GM18519 (cell line): Measurements from ENCODE around the gene CDC25B.
"Not testable (repeated sequence)": the region's sequence is repeated elsewhere in the genome, so short reads cannot be mapped to it uniquely, and the experiment has no call there.

Source experiments
- ATAC-seq: cut with Tn5 transposase; IDR thresholded peaks from one replicate; pipeline ENCODE4 v1.9.1; 2021; ENCODE audit warnings: mild to moderate bottlenecking, moderate library complexity; ENCODE audit not compliant: unreplicated experiment, low FRiP score

CDC25B gene

GRCh38 chr20:3820901-3821727 lies 25.0 kb downstream of the CDC25B start:
- no peak for ATAC-seq

DNA sequence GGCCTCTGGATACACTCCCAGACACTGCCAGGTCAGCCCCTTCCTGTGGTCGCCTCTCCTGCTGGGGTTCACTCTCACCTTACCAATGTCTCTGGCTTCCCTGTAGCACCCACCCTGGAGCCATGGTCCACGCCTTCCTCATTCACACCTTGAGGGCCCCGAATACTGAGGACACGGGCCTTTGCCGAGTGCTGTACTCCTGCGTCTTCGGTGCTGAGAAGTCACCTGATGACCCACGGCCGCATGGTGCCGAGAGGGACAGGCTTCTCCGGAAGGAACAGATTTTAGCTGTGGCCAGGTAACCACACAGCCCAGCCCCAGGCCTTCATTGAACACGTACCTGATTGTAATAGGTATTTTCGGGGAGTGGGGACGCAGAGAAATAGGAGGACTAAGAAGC lies 25.9 kb downstream of the CDC25B start:
- ATAC-seq: no peak

- no peak for ATAC-seq
These were observed 27.8 kb downstream of the CDC25B start for GRCh38 chr20:3823881-3824280.

GRCh38 chr20:3825526-3825925 lies 29.4 kb downstream of the CDC25B start:
- ATAC-seq: no peak

GRCh38 chr20:3826420-3826819 lies 30.3 kb downstream of the CDC25B start:
- ATAC-seq: no peak

DNA sequence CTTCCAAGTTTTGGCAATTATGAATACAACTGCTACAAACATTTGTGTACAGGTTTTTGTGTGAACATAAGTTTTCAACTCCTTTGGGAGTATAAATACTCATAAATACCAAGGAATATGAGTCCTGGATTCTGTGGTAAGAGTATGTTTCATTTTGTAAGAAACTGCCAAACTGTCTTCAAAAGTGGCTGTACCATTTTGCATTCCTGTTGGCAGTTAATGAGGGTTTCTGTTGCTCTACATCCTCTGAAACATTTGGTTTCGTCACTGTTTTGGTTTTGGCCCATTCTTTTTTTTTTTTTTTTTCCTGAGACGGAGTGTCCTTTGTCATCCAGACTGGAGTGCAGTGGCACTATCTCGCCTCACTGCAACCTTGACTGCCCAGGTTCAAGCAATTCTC lies 32.7 kb downstream of the CDC25B start:
- no peak for ATAC-seq

GRCh38 chr20:3829891-3830290 lies 33.8 kb downstream of the CDC25B start:
- not testable (repeated sequence) for ATAC-seq

DNA sequence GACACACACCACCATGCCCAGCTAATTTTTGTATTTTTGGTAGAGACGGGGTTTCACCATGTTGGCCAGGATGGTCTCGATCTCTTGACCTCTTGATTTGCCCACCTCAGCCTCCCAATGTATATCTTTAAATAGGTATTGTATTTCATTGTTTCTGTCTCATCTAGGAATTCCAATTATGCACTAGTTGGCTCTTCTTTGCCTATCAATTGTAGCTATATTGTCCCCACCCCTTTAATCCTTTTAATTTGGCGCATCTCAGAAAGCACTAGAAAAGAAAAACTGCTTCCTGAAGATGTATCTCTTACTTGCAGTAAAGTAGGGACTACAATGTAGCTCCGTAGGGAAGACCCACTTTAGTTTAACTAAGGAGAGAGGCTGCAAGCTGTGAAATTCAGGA lies 40.0 kb downstream of the CDC25B start:
- ATAC-seq: no peak

- ATAC-seq: no peak
These were observed 43.2 kb downstream of the CDC25B start for GRCh38 chr20:3839328-3839727.

GRCh38 chr20:3840201-3840600 lies 44.1 kb downstream of the CDC25B start:
- not testable (repeated sequence) for ATAC-seq

DNA sequence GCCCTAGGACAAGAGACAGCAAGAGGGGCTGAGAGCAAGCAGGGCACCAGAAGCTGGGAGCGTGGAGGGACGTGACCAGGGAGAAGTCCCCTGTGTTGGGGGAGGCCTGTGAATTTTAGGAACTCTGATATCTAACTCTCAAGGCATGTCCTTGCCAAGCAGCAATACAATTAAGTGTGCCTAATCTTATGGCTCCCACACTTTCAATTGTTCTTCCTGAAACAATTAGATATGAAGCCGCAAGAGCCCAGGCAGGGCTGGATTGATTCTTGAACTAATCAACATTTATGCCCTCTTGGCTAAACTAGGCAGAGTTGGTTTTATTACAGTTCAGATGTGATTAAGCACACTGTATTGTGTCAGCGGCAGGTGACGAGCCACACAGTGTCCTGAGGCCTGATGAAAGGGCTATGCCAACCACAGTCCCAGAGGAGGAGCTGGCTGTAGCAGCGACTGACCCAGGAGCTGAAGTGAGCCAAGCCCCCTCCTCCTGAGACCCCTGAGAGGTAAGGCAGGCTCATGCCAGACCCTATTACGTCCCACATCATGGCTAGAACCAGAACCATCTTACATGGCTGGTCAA lies 46.3 kb downstream of the CDC25B start:
- ATAC-seq: no peak

DNA sequence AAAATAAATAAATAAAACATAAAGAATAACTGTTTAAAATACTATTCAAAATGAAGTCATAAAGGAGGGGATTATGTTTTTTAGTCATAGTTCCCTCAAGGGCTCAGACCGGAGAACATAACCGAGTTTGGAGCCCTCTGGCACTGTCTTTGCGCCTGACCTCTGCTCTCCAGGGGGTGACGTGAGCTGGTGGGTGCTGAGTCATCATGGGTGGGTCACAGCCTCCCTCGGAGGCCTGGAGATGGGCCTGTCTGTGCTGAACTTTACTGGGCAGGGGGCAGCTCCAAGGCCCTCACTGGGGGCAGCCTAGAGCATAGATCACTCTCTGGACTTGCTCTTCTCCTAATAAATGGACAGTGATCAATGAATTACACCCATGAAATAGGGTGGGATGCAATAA lies 47.4 kb downstream of the CDC25B start:
- ATAC-seq: no peak

DNA sequence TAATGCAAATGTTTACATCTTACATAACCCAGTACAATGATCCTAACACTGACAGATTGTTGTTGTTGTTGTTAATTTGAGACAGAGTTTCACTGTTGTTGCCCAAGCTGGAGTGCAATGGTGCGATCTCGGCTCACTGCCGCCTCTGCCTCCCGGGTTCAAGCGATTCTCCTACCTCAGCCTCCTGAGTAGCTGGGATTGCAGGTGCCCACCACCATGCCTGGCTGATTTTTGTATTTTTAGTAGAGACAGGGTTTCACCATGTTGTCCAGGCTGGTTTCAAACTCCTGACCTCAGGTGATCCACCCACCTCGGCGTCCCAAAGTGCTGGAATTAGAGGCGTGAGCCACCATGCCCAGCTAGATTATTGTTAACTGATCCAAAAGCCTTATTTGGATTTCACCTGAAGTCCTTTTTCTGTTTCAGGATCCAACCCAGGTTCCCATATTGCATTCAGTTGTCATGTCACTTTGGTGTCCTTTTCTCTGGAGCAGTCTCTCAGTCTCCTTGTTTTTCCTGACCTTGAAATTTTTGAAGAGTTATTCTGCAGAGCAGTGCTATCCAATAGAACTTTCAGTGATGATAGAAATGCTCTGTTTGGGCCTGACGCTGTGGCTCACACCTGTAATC lies 48.0 kb downstream of the CDC25B start:
- ATAC-seq: not testable (repeated sequence)

- peak; percentile 10 for ATAC-seq
These were observed 50.2 kb downstream of the CDC25B start for GRCh38 chr20:3846378-3846739.

- peak; percentile 72 for ATAC-seq
These were observed 50.8 kb downstream of the CDC25B start, which contains the start of gene MAVS for GRCh38 chr20:3846740-3847428. MAVS (plus strand) TSS chr20:3846834; CDS start chr20:3854625, 7,791 bp downstream.

DNA sequence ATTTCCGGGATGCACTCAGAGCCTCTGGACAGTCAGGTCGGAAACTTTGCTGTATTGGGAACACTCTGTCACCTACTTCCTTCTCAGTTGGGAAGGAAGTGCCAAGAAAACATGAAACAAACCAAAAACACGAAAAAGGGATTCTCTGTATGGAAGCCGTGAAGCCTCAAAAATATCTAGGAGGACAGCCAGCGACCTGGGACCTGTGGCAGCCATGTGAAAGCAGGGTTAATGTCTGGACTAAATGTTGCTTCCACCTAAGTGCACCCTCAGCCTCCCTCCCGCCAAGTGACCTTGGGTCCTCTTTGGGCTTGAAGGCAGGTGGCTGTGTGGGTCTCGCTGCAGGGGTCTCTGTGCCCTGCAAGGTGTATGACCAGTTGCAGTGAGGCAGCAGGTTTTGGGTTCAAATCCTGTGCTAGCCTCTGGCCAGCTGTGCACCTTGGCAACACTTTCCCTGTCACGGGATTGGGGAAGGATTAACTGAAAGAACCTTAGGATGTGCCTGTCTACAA lies 51.4 kb downstream of the CDC25B start:
- ATAC-seq: no peak

DNA sequence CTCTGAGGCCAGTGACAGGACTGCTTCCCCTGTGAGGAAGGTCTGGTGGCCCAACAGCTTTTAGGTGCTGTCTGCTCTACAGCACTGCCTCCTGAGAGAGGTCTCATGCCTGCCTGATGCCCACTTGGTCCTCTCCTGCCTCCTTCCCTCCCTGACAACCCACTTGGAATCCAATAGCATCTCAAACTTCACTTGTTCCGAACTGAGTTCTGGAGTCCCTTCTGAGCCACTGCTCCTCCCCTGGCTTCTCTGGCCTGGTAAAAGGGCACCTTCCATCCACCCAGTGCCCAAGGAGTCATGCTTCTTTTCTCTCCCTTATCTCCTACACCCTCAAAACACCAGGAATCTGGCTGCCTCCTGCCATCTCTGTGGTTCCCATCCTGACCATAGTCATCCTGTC lies 52.5 kb downstream of the CDC25B start:
- ATAC-seq: no peak

DNA sequence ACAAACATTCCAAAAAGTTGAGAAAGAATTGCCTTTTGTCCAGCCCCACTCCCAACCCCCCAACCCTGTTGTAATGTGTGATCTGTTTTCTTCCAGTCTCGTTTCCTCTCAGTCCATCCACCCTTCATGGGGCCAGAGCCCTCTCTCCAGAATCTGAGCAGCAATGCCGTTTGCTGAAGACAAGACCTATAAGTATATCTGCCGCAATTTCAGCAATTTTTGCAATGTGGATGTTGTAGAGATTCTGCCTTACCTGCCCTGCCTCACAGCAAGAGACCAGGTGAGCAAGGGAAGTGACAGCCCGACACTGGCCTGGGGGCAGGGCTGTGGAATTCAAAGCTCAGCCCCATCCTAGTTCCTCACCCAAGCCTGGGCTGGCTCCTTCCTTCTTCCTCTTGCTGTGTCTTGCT lies 58.4 kb downstream of the CDC25B start:
- no peak for ATAC-seq
